GM23248 (cell line): Measurements from ENCODE around the gene NDUFS5. TPM values are rescaled to one million over a fixed set of nuclear protein-coding genes. Genes with fewer than 3 reads are reported as not detected.

ENCODE experiments used
- DNase-seq: peaks from one replicate; pipeline ENCODE4 v3.0.0-alpha.2; 2015
- H2AFZ ChIP-seq: fragments of 200-600 bp; sonication (generic); 2 replicates; pipeline ENCODE4 v1.6.1; 2016; ENCODE audit warnings: antibody characterized with exemption
- H3F3A ChIP-seq: fragments of 200-600 bp; sonication (generic); 2 replicates; pipeline ENCODE4 v1.6.1; 2016; ENCODE audit warnings: mild to moderate bottlenecking, antibody characterized with exemption, mixed run types; ENCODE audit not compliant: insufficient read depth
- H3K27ac ChIP-seq: fragments of 200-600 bp; sonication (generic); 2 replicates; pipeline ENCODE4 v1.5.1; 2016; ENCODE audit warnings: mild to moderate bottlenecking
- H3K27me3 ChIP-seq: fragments of 200-600 bp; sonication (generic); replicated peaks from 2 replicates; pipeline ENCODE4 v1.6.1; 2016; ENCODE audit warnings: mild to moderate bottlenecking; ENCODE audit not compliant: insufficient read depth
- H3K36me3 ChIP-seq: fragments of 200-600 bp; sonication (generic); 2 replicates; pipeline ENCODE4 v1.6.1; 2016; ENCODE audit warnings: low read depth, mild to moderate bottlenecking
- H3K4me1 ChIP-seq: fragments of 200-600 bp; sonication (generic); 2 replicates; pipeline ENCODE4 v1.6.1; 2016; ENCODE audit warnings: mild to moderate bottlenecking; ENCODE audit not compliant: insufficient read depth
- H3K4me2 ChIP-seq: fragments of 200-600 bp; sonication (generic); one replicate; pipeline ENCODE4 v1.6.1; 2016; ENCODE audit warnings: mild to moderate bottlenecking; ENCODE audit not compliant: unreplicated experiment
- H3K4me3 ChIP-seq: fragments of 200-600 bp; sonication (generic); 2 replicates; pipeline ENCODE4 v1.5.1; 2016; ENCODE audit warnings: mild to moderate bottlenecking
- H3K79me2 ChIP-seq: fragments of 200-600 bp; sonication (generic); 2 replicates; pipeline ENCODE4 v1.6.1; 2016; ENCODE audit warnings: mild to moderate bottlenecking; ENCODE audit not compliant: insufficient read depth
- H3K9ac ChIP-seq: fragments of 200-600 bp; sonication (generic); 2 replicates; pipeline ENCODE4 v1.6.1; 2016; ENCODE audit warnings: mild to moderate bottlenecking
- H3K9me2 ChIP-seq: fragments of 200-600 bp; sonication (generic); 2 replicates; pipeline ENCODE4 v1.6.1; 2016; ENCODE audit warnings: mixed run types, mild to moderate bottlenecking, moderate library complexity; ENCODE audit not compliant: insufficient read depth
- H3K9me3 ChIP-seq: fragments of 200-600 bp; sonication (generic); one replicate; pipeline ENCODE4 v1.6.1; 2017; ENCODE audit warnings: low read depth
- H4K20me1 ChIP-seq: fragments of 200-600 bp; sonication (generic); 2 replicates; pipeline ENCODE4 v1.6.0; 2016; ENCODE audit not compliant: insufficient read depth
- EZH2 ChIP-seq: fragments of 200-600 bp; sonication (generic); IDR thresholded peaks from 2 replicates; pipeline ENCODE4 v1.6.1; 2018; ENCODE audit warnings: antibody characterized with exemption, mild to moderate bottlenecking; ENCODE audit not compliant: insufficient read depth, poor library complexity, severe bottlenecking
- EZH2phosphoT487 ChIP-seq: fragments of 200-600 bp; sonication (generic); IDR thresholded peaks from 2 replicates; pipeline ENCODE4 v1.6.1; 2018; ENCODE audit warnings: antibody characterized with exemption, moderate library complexity, mild to moderate bottlenecking, low read depth; ENCODE audit not compliant: insufficient read depth
- WGBS, 2 experiments: methylation state at CpG; one replicate each; pipeline ENCODE4 v1.1.6; 2015 to 2017; ENCODE audit warnings: low lambda C conversion rate in 2 of 2, low coverage in 1 of 2; ENCODE audit errors: missing lambda C conversion rate in 2 of 2; 5-methylcytosine and 5-hydroxymethylcytosine counted together
- in situ Hi-C: fragments of 300-500 bp; cut with MboI; formaldehyde crosslinking; loops from 2 replicates; pipeline ENCODE4 v1.15.0; 2020
- polyA plus RNA-seq: library from polyadenylated mRNA; unstranded; fragments of >200 nt; fragmentation: Nextera tagmentation; extraction: Ambion mirVana; gene quantifications from 2 replicates; pipeline ENCODE4 v1.2.1, GENCODE V29; 2016
- total RNA-seq: library from RNA; depleted of rRNA; stranded (reverse); fragments of >200 nt; shearing (Covaris generic); gene quantifications from 2 replicates; pipeline ENCODE4 v1.2.3, GENCODE V29; 2014

Gene NDUFS5
- total and polyA plus RNA-seq, 2 experiments from 2014 or later = 257 to 606 TPM

DNA sequence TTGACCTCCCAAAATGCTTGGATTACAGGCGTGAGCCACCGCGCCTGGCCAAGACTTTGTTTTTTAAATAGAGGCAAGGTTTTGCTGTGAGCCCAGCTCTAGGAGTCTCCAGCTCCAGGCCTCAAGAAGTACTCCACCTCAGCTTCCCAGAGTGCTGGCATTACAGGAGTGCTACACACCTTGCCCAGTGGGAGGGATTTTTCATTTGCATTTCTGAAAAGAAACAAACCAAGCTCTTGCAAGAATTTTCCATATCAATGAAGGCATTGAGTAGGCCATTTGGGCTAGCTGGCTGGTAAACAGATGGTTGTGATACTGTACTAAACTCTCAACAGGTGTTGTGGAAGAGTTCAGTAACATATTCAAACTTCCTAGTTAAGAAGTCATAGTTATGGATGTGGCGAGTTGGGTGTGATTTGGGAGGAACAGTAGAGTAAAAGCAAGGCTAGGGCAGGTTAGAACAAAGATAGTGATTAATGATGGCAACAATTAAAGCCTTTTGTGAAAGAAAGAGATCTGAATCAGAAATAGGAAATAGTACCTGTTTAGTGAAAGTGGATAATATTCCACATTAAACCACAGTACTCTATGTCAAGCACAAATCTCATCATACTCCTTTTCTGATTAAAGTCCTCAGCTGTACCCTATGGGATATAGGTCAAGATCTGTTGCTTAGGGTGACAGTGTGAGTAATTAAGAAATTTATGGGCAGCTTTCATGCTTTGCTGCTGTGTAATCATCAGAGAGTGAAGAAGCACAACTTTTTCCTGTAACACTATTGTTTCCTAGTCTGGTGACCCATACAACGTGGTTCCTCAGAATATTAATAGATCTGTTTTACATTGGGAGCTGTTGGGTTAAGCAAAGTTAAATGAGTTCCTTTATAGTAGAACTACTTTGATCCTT, 24.4 kb upstream of the NDUFS5 start:
- Histone ChIP-seq H3F3A (peaks cover 27% of the 10 kb centered on the region), H4K20me1 (no peaks in the 10 kb centered on the region; the same call in 1 of the 2 replicates), H3K79me2 (peaks cover 95% of the 10 kb centered on the region), H3K9ac (no peak overlapping the region), H3K27ac (no peak overlapping the region), H3K4me3 (no peak overlapping the region), H3K36me3 (peaks cover 71% of the 10 kb centered on the region), H3K9me3 (no peaks in the 10 kb centered on the region), H2AFZ (no peak overlapping the region), H3K9me2 (no peaks in the 10 kb centered on the region), H3K27me3 (no peaks in the 10 kb centered on the region), H3K4me1 (peaks cover 29% of the 10 kb centered on the region), H3K4me2 (no peak overlapping the region)
- WGBS, 2 experiments = 94 to 95% methylated on average over 5 of the region's 5 CpGs
- DNase-seq = no peak
- TF ChIP-seq EZH2phosphoT487 = no peak
- in situ Hi-C loops = no loop called here

DNA sequence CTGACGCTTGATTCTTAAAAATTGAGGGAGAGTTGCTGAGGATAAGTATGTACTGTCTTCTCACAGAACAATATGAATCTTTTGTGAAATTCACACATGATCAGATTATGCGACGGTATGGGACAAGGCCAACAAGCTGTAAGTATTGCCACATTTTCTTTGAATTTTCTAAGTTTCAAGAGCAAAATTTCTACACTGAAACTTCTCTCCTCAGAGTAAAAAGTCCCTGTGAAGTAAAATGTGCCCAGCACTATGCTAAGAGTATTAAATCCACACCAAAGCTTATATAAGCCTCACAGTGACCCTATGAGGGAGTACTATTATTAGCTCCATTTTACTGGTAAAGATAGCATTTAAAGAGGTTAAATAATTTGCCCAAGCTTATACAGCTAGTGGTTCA, 22.9 kb upstream of the NDUFS5 start:
- H3K9me2 ChIP-seq = no peaks in the 10 kb centered on the region
- peaks cover 80% of the 10 kb centered on the region for H3K79me2 ChIP-seq
- no peaks in the 10 kb centered on the region for H3K27me3 ChIP-seq
- TF ChIP-seq EZH2 (no peak), EZH2phosphoT487 (no peak)
- H3K4me3 ChIP-seq = no peak overlapping the region
- DNase-seq = peak; percentile 14
- WGBS, 2 experiments = 98 to 100% methylated on average over 3 of the region's 3 CpGs
- in situ Hi-C loops = no loop called here
- H3F3A ChIP-seq = peaks cover 36% of the 10 kb centered on the region
- no peaks in the 10 kb centered on the region for H4K20me1 ChIP-seq
- no peaks in the 10 kb centered on the region for H3K9me3 ChIP-seq
- H3K4me1 ChIP-seq = peaks cover 18% of the 10 kb centered on the region
- no peak overlapping the region for H2AFZ ChIP-seq
- H3K36me3 ChIP-seq = peaks cover 81% of the 10 kb centered on the region
- no peak overlapping the region for H3K9ac ChIP-seq
- H3K4me2 ChIP-seq = peak overlapping the region; percentile 36
- H3K27ac ChIP-seq = peak overlapping the region; percentile 29

DNA sequence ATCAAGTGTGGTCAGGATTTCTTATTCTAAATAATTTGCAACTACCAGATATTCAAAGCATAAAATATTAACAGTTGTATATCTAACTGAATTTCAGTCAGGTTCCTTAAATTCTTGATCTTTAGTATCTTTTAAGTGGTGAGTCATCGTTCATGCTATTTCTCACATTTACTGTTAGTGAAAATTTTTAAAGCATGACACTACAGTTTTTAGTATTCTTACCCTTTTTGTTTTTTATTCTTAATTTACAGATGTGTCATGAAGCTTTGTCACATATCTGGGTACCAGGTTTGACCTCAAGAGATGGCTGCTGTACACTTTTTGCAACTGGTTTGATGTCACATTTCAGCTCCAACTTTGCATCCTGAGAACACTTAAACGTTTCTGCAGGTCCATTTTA, 22.4 kb upstream of the NDUFS5 start:
- in situ Hi-C loops = no loop called here
- Histone ChIP-seq H3K36me3 (peaks cover 85% of the 10 kb centered on the region), H3K9ac (no peak overlapping the region), H3K9me2 (no peaks in the 10 kb centered on the region), H2AFZ (no peak overlapping the region), H3K27me3 (no peaks in the 10 kb centered on the region), H3K4me3 (no peak overlapping the region), H3K27ac (peak overlapping the region; percentile 29), H3K9me3 (no peaks in the 10 kb centered on the region), H4K20me1 (no peaks in the 10 kb centered on the region), H3F3A (peaks cover 42% of the 10 kb centered on the region), H3K4me1 (peaks cover 18% of the 10 kb centered on the region), H3K79me2 (peaks cover 75% of the 10 kb centered on the region), H3K4me2 (peak overlapping the region; percentile 36)
- DNase-seq = peak; percentile 72
- TF ChIP-seq EZH2 (no peak), EZH2phosphoT487 (no peak)
- WGBS, 2 experiments = 49 to 50% methylated on average over 2 of the region's 2 CpGs

DNA sequence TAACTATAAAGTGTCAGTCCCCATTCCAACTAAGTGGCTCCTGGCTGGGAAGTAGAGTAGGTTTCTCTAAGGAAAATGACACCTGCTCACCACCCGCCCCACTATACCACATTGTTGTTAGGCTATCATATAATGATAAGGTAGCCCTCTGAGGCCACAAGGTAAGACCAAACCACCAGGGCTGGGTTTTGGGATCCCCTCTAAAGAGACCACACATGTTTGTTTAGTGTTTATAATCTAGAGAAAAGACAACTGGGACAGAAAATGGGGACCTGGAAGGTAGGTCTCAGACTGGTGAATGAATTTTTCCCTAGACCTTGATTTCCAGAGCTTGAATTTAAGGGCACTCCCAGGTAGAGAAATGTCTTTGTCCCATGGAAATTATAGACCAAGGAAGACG, 19.9 kb upstream of the NDUFS5 start:
- Histone ChIP-seq H3K36me3 (peaks cover 84% of the 10 kb centered on the region), H3K4me1 (peaks cover 18% of the 10 kb centered on the region), H3K9ac (no peak overlapping the region), H3K9me2 (no peaks in the 10 kb centered on the region), H3K9me3 (no peaks in the 10 kb centered on the region), H4K20me1 (no peaks in the 10 kb centered on the region), H2AFZ (no peak overlapping the region), H3K27ac (no peak overlapping the region), H3K79me2 (peaks cover 50% of the 10 kb centered on the region), H3F3A (peaks cover 37% of the 10 kb centered on the region), H3K27me3 (no peaks in the 10 kb centered on the region), H3K4me3 (no peak overlapping the region), H3K4me2 (no peak overlapping the region)
- DNase-seq = no peak
- in situ Hi-C loops = no loop called here
- WGBS, 2 experiments = 48 to 50% methylated on average over 2 of the region's 2 CpGs
- TF ChIP-seq EZH2 (no peak), EZH2phosphoT487 (no peak)
